Epithelial cell of proximal tubule (primary cell): Measurements from ENCODE around the gene GID8. TPM values are rescaled to one million over a fixed set of nuclear protein-coding genes. Genes with fewer than 3 reads are reported as not detected.

Experiments used
- DNase-seq: peaks from one replicate; pipeline ENCODE4 v3.0.0-alpha.2; 2011; ENCODE audit warnings: low read depth
- H3K4me3 ChIP-seq: 2 replicates; pipeline ENCODE4 v1.5.1; 2011; ENCODE audit warnings: low read depth, mild to moderate bottlenecking, low read length
- CTCF ChIP-seq: conservative IDR thresholded peaks from 2 replicates; pipeline ENCODE4 v1.5.1; 2012; ENCODE audit warnings: low read depth, mild to moderate bottlenecking, low read length
- total RNA-seq: library from RNA; depleted of rRNA; stranded (reverse); fragments of >200 nt; gene quantifications from 2 replicates; pipeline ENCODE4 v1.2.3, GENCODE V29; 2015

GID8 gene
- total RNA-seq, 1 donor from 2014 or later = 23.6 TPM

GRCh38 chr20:62991863-62992262 is 53.9 kb downstream of the GID8 start:
- no peak overlapping the region for H3K4me3 ChIP-seq
- TF ChIP-seq CTCF = no peak
- DNase-seq = no peak

GRCh38 chr20:62993856-62994494 is 56.0 kb downstream of the GID8 start:
- no peak overlapping the region for H3K4me3 ChIP-seq
- no peak for DNase-seq
- no peak for TF ChIP-seq CTCF

- TF ChIP-seq CTCF = no peak
- DNase-seq = no peak
- H3K4me3 ChIP-seq = no peak overlapping the region
Observed at GRCh38 chr20:62994869-62995281, 56.9 kb downstream of the GID8 start.

GRCh38 chr20:62995481-62995880 is 57.5 kb downstream of the GID8 start:
- no peak for DNase-seq
- no peak for TF ChIP-seq CTCF
- H3K4me3 ChIP-seq = no peak overlapping the region

- no peak for TF ChIP-seq CTCF
- H3K4me3 ChIP-seq = no peak overlapping the region
- DNase-seq = no peak
Observed at GRCh38 chr20:62995898-62996595, 58.1 kb downstream of the GID8 start.

- H3K4me3 ChIP-seq = no peak overlapping the region
- DNase-seq = no peak
- TF ChIP-seq CTCF = no peak
Observed at GRCh38 chr20:62996596-62996982, 58.6 kb downstream of the GID8 start.
